ENCODE measurements around the gene PKD1.

PKD1 gene

DNA sequence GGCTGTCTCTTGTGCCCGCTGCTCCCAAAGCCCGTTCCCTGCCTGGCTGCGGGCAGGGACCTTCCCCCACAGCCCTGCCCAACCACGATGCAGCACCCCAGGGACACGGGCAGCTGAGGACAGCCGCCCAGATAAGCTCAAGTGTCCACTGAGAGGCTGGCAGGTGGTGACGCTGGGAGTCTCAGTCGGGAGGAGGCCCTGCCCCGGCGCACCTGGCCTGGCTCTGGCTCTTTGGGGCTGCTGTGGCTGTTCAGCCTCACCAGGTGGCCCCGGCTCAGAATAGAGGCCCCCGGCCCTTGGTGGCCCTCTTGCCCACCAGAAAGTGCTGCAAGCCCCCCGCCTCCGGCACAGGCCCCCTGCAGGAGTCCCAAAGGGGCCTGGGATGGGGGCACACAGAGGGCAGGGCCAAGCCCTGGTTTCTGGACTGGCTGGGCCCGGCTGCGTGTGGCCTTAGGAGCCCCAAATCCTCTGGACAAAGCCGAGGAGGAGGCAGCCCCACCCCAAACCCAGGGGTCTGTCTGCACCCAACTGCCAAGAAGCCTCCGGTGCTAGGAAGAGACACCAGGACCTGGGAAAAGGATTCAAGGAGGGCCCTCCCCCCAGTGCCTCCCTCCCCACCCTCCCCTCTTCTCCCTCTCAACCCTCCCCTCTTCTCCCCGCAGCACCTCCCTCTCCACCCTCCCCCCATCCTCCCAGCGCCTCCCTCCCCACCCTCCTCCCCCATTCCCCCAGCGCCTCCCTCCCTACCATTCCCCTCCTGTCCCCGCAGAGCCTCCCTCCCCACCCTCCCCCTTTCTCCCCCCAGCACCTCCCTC is 93.3 kb downstream of the PKD1 start:
- TF ChIP-seq, protein P1, sequence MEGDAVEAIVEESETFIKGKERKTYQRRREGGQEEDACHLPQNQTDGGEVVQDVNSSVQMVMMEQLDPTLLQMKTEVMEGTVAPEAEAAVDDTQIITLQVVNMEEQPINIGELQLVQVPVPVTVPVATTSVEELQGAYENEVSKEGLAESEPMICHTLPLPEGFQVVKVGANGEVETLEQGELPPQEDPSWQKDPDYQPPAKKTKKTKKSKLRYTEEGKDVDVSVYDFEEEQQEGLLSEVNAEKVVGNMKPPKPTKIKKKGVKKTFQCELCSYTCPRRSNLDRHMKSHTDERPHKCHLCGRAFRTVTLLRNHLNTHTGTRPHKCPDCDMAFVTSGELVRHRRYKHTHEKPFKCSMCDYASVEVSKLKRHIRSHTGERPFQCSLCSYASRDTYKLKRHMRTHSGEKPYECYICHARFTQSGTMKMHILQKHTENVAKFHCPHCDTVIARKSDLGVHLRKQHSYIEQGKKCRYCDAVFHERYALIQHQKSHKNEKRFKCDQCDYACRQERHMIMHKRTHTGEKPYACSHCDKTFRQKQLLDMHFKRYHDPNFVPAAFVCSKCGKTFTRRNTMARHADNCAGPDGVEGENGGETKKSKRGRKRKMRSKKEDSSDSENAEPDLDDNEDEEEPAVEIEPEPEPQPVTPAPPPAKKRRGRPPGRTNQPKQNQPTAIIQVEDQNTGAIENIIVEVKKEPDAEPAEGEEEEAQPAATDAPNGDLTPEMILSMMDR (IDR thresholded peaks at IDR 0.05; ENCODE audit: extremely low read depth, insufficient read depth, missing control alignments) = no peak
- no peak for DNase-seq (ENCODE audit: low spot score)
- in situ Hi-C loops (cut with MboI; ENCODE audit: low pct_unique_long_range_greater_than_20kb, low sequenced_read_pairs, unreplicated experiment) = no loop called here

DNA sequence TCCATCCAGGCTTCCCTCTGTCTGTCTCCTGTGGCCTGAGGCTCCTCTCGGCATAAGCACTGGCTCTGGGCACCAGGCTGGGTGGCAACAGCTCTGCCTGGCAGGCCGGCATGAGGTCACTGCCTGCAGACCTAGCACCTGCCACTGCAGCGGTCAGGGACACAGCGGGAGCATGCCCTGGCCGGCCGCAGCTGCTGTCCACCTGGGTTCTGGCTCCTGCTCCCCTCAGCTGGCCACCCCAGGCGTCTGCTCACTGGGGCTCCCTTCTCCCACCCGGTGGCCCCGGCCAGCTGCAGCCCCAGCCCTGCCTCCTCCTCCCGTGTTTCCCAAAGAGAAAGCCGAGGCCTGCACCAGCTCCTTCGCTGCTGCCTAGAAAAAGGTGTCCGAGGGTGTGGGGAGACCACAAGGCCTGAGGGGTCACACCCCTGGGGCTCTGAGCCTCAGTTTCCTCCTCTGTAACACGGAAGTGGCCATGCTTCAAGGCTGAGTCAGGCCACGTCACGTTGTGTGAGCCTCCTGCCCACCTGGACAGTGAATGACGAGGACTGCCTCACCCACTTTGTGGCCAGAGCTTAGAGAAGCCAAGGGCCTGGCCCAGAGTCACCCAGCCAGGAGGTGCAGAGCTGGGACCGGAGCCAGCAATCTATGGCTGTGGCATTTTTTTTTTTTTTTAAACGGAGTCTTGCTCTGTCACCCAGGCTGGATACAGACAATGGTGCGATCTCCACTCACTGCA is 94.7 kb downstream of the PKD1 start:
- no peak for DNase-seq (ENCODE audit: low spot score)

DNA sequence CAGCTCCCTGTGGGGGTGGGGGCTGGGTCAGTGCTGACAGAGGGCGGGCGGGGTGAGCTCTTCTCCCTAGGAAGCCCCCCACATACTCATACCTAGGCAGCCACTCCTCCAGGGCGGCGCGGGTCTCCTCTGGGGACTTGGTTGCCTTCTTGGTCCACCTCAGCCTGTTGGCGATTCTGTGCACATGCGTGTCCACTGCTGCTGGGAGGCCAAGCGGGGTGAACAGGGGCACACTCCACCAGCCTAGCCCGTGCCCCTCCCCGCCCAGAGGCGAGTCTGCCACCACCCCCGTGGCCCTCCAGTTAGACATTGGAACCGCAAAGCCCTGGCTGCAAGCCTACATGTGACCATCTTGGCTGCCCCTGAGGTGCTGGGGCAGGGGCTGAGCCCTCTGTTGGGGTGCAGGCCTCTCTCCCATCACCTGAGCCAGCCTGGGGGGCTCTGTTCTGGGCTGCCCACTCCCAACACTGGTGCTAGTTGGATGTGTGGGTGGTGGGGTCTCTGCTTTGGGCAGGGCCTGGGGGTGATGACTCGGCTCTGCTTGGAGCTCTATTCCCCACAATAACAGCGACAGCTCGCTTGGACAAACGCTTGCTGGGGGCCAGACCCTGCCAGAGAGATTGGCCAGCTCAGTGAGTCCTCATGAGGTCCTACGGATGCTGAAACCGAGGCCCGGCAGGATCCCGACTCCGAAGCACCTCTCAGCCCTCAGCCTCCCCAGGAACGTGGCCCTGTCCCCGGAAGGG is 95.5 kb downstream of the PKD1 start:
- TF ChIP-seq, protein P1 (IDR thresholded peaks at IDR 0.05; ENCODE audit: extremely low read depth, insufficient read depth, missing control alignments) = no peak
- in situ Hi-C loops (cut with MboI; ENCODE audit: low pct_unique_long_range_greater_than_20kb, low sequenced_read_pairs, unreplicated experiment) = no loop called here
- DNase-seq (ENCODE audit: low spot score) = no peak

More for the DNA sequence above, 94.7 kb downstream of the PKD1 start:
- in situ Hi-C loops (cut with MboI; ENCODE audit: low pct_unique_long_range_greater_than_20kb, low sequenced_read_pairs, unreplicated experiment) = no loop called here
- TF ChIP-seq, protein P1 (IDR thresholded peaks at IDR 0.05; ENCODE audit: extremely low read depth, insufficient read depth, missing control alignments) = no peak

DNA sequence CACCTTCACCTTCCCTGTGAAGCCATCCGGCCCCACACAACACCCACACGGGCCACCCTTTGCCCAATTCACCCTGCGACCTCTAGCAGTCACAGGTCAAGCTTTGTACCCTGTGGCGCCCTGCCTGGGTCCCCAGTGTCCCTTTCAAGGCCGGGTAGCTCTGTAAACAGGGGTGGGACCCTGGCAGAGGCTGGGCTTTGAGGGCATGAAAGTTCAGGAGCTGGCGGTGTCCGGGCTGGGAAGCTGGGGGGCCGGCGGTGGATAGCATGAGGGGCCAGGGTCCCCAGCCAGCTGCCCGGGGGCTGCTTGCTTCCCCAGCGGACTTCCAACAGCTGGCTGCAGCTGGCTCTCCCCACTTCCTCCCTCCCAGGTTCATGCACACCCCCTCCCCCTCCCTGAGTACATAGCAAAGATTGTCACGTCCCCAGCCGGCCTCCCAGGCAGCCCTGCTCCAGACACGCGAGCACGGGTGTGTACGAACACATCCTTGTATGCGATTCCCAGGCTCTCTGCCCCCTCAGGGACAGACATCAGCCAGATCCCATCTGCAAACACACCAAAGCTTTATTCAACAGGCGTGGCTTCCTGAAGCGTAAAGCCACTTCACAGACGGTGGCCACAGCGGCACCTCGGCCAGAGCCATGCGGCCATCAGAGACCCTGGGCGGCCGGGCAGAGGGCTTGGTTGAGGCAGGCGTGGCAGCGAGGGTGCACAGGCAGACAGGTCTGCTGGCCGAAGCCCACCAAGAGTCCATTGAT is 96.2 kb downstream of the PKD1 start:
- in situ Hi-C loops (cut with MboI; ENCODE audit: low pct_unique_long_range_greater_than_20kb, low sequenced_read_pairs, unreplicated experiment) = no loop called here
- TF ChIP-seq, protein P1 (IDR thresholded peaks at IDR 0.05; ENCODE audit: extremely low read depth, insufficient read depth, missing control alignments) = no peak
- DNase-seq (ENCODE audit: low spot score) = no peak

Data from GM13977 (cell line).